HFF-Myc (cell line): ENCODE data around the gene ALKBH5.
A peak's percentile ranks its signal among the peaks of the same experiment; 100 is the strongest.

Experiments used
- DNase-seq: peaks from one replicate; pipeline ENCODE4 v3.0.0-alpha.2; 2011; ENCODE audit warnings: low read depth; ENCODE audit errors: extremely low read depth
- H3K4me3 ChIP-seq: replicated peaks from 2 replicates; pipeline ENCODE4 v1.5.1; 2011; ENCODE audit warnings: low read depth, mild to moderate bottlenecking, control low read depth, low read length
- CTCF ChIP-seq: IDR thresholded peaks from 2 replicates; pipeline ENCODE4 v1.5.1; 2012; ENCODE audit warnings: mild to moderate bottlenecking, low read depth, low read length, control low read depth; ENCODE audit errors: missing control alignments

The ALKBH5 gene

GRCh38 chr17:18246109-18246725 lies 62.6 kb downstream of the ALKBH5 start:
- DNase-seq = no peak
- no peak for TF ChIP-seq CTCF

GRCh38 chr17:18246880-18247612 lies 63.4 kb downstream of the ALKBH5 start:
- no peak overlapping the region for H3K4me3 ChIP-seq
- DNase-seq = no peak
- TF ChIP-seq CTCF = no peak

More at GRCh38 chr17:18246109-18246725, 62.6 kb downstream of the ALKBH5 start:
- no peak overlapping the region for H3K4me3 ChIP-seq

- no peak for DNase-seq
- TF ChIP-seq CTCF = no peak
- no peak overlapping the region for H3K4me3 ChIP-seq
Measured at GRCh38 chr17:18247613-18248001, 64.0 kb downstream of the ALKBH5 start.

GRCh38 chr17:18248300-18248731 lies 64.7 kb downstream of the ALKBH5 start:
- DNase-seq = peak; percentile 42
- H3K4me3 ChIP-seq = no peak overlapping the region

GRCh38 chr17:18248811-18249210 lies 65.2 kb downstream of the ALKBH5 start:
- no peak for TF ChIP-seq CTCF
- DNase-seq = no peak
- H3K4me3 ChIP-seq = no peak overlapping the region

More at GRCh38 chr17:18248300-18248731, 64.7 kb downstream of the ALKBH5 start:
- peak; percentile 70 for TF ChIP-seq CTCF

GRCh38 chr17:18250259-18250658 lies 66.6 kb downstream of the ALKBH5 start:
- no peak for DNase-seq
- no peak for TF ChIP-seq CTCF
- H3K4me3 ChIP-seq = no peak overlapping the region
